Kidney epithelial cell (primary cell): ENCODE data around the gene ASIC3. TPM values are rescaled to one million over a fixed set of nuclear protein-coding genes. Genes with fewer than 3 reads are reported as not detected.
A peak's percentile ranks its signal among the peaks of the same experiment; 100 is the strongest.

ENCODE experiments used
- DNase-seq: peaks from one replicate; pipeline ENCODE4 v3.0.0-alpha.2; 2010; ENCODE audit warnings: low read depth
- H3K27me3 ChIP-seq: 2 replicates; pipeline ENCODE4 v1.6.0; 2011; ENCODE audit warnings: low read length; ENCODE audit not compliant: control insufficient read depth, insufficient read depth
- H3K36me3 ChIP-seq: 2 replicates; pipeline ENCODE4 v1.5.1; 2011; ENCODE audit warnings: low read length; ENCODE audit not compliant: control insufficient read depth, insufficient read depth
- H3K4me3 ChIP-seq: 2 replicates; pipeline ENCODE4 v1.5.1; 2011; ENCODE audit warnings: low read depth, mild to moderate bottlenecking, control low read depth, low read length
- total RNA-seq: library from RNA; depleted of rRNA; stranded (reverse); fragments of >200 nt; gene quantifications from 2 replicates; pipeline ENCODE4 v1.2.3, GENCODE V29; 2015
- TF ChIP-seq, protein P1 (sequence below): IDR thresholded peaks from 2 replicates; pipeline ENCODE4 v1.5.1; 2011; ENCODE audit warnings: mild to moderate bottlenecking, moderate library complexity, low read length, control low read depth, inconsistent platforms; ENCODE audit not compliant: insufficient read depth, poor library complexity, severe bottlenecking

ASIC3 gene
- total RNA-seq, 1 donor from 2014 or later, result 0.04 TPM

DNA sequence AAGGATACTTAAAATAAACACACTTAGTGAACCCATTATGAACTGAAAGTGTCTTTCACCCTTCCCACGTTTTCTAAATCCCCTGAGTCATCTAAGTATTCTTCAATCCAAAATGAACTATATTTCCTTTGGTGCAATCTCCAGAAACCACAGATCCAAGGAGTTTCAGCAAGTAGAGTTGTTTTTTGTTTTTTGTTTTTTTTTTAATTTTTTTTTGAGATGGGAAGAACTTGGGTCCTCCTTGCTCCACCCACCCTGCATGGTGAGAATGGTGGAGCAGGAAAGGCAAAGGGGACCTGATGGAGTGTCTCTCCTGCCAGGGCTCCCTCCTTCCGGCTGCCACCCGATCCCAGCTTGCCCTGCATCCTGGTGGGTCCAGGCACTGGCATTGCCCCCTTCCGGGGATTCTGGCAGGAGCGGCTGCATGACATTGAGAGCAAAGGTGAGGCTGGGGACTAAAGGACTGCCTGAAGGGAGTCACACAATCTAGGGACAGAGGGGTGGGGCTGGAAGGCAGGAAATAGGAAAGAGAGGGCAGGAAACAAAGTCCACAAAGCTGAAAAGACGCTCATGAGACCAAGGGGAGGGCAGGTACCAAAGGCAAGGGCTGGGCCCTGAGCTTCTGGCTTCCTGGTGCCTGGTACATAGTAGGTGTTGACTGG, 36.2 kb upstream of the ASIC3 start:
- H3K36me3 ChIP-seq, result no peaks in the 10 kb centered on the region

DNA sequence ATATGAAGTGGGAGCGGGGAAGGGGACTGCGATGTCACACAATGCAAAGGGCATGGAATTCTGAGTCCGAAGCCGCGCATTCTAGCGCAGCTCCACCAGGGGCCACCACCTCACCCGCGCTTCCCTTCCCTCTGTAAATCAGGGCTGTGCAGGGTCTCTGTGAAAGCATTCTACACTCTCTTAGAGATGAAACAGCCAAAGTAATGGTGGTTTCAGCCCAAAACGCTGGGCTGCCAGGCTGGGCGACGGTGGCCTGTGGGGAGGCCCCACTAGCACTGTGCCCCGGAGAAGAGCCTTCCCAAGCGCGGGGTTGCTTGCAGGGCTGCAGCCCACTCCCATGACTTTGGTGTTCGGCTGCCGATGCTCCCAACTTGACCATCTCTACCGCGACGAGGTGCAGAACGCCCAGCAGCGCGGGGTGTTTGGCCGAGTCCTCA, 35.4 kb upstream of the ASIC3 start:
- no peak overlapping the region for H3K4me3 ChIP-seq
- peaks cover 52% of the 10 kb centered on the region for H3K27me3 ChIP-seq
- TF ChIP-seq, protein P1, sequence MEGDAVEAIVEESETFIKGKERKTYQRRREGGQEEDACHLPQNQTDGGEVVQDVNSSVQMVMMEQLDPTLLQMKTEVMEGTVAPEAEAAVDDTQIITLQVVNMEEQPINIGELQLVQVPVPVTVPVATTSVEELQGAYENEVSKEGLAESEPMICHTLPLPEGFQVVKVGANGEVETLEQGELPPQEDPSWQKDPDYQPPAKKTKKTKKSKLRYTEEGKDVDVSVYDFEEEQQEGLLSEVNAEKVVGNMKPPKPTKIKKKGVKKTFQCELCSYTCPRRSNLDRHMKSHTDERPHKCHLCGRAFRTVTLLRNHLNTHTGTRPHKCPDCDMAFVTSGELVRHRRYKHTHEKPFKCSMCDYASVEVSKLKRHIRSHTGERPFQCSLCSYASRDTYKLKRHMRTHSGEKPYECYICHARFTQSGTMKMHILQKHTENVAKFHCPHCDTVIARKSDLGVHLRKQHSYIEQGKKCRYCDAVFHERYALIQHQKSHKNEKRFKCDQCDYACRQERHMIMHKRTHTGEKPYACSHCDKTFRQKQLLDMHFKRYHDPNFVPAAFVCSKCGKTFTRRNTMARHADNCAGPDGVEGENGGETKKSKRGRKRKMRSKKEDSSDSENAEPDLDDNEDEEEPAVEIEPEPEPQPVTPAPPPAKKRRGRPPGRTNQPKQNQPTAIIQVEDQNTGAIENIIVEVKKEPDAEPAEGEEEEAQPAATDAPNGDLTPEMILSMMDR, result peak; percentile 80
- no peaks in the 10 kb centered on the region for H3K36me3 ChIP-seq
- DNase-seq, result no peak

More for the DNA sequence above, 36.2 kb upstream of the ASIC3 start:
- TF ChIP-seq, protein P1, result no peak
- peaks cover 45% of the 10 kb centered on the region for H3K27me3 ChIP-seq
- H3K4me3 ChIP-seq, result no peak overlapping the region
- no peak for DNase-seq

DNA sequence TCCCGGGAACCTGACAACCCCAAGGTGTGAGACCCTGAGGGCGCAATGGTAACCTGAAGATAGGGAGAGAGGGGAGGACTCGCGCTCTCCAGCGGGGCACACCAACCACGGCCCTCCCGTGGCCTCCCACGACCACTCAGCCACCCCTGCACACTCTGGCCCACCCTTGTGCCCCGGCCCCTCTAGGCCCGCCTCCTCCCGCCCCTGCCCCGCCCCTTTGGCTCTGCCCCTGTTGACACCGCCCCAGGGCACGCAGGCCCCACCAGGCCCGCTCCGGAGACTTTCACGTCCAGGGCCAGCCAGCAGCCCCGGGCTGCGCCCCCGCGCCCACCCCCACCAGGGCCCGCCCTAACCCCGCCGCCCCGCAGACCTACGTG, 35.0 kb upstream of the ASIC3 start:
- TF ChIP-seq, protein P1, result no peak
- no peak for DNase-seq
- no peaks in the 10 kb centered on the region for H3K36me3 ChIP-seq
- H3K27me3 ChIP-seq, result peaks cover 56% of the 10 kb centered on the region
- peak overlapping the region; percentile 24 for H3K4me3 ChIP-seq

DNA sequence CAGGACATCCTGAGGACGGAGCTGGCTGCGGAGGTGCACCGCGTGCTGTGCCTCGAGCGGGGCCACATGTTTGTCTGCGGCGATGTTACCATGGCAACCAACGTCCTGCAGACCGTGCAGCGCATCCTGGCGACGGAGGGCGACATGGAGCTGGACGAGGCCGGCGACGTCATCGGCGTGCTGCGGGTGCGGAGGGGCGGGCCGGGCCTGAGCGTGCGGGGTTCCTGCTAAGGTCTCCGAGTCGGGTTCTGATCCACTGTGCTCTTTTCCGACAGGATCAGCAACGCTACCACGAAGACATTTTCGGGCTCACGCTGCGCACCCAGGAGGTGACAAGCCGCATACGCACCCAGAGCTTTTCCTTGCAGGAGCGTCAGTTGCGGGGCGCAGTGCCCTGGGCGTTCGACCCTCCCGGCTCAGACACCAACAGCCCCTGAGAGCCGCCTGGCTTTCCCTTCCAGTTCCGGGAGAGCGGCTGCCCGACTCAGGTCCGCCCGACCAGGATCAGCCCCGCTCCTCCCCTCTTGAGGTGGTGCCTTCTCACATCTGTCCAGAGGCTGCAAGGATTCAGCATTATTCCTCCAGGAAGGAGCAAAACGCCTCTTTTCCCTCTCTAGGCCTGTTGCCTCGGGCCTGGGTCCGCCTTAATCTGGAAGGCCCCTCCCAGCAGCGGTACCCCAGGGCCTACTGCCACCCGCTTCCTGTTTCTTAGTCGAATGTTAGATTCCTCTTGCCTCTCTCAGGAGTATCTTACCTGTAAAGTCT, 34.4 kb upstream of the ASIC3 start:
- TF ChIP-seq, protein P1, result no peak

DNA sequence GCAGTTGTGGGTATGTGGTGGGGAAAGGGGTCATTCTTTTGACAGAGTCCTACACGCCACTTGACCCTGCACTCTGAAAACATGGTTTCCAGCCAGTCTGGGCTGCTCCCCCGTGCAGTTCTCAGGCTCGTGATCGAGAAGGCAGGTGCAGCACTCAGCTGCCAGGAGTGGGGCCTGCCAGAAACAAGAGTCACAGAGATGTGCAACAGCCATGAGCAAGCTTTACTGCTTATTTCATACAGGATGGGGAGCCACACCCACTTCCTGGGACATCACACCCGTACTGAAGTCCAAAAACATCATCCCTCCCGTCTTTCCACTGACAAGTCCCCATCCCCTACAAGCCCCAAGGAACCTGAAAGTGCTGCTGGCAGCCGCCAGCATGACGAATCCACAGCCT, 33.4 kb upstream of the ASIC3 start:
- DNase-seq, result no peak
- Histone ChIP-seq H3K36me3 (no peaks in the 10 kb centered on the region), H3K27me3 (peaks cover 66% of the 10 kb centered on the region), H3K4me3 (no peak overlapping the region)
- TF ChIP-seq, protein P1, result no peak

More for the DNA sequence above, 34.4 kb upstream of the ASIC3 start:
- Histone ChIP-seq H3K4me3 (peak overlapping the region; percentile 24), H3K27me3 (peaks cover 59% of the 10 kb centered on the region), H3K36me3 (no peaks in the 10 kb centered on the region)
- DNase-seq, result no peak
